ENCODE data around the gene SPA17.
A peak's percentile ranks its signal among the peaks of the same experiment; 100 is the strongest.

Gene SPA17

DNA sequence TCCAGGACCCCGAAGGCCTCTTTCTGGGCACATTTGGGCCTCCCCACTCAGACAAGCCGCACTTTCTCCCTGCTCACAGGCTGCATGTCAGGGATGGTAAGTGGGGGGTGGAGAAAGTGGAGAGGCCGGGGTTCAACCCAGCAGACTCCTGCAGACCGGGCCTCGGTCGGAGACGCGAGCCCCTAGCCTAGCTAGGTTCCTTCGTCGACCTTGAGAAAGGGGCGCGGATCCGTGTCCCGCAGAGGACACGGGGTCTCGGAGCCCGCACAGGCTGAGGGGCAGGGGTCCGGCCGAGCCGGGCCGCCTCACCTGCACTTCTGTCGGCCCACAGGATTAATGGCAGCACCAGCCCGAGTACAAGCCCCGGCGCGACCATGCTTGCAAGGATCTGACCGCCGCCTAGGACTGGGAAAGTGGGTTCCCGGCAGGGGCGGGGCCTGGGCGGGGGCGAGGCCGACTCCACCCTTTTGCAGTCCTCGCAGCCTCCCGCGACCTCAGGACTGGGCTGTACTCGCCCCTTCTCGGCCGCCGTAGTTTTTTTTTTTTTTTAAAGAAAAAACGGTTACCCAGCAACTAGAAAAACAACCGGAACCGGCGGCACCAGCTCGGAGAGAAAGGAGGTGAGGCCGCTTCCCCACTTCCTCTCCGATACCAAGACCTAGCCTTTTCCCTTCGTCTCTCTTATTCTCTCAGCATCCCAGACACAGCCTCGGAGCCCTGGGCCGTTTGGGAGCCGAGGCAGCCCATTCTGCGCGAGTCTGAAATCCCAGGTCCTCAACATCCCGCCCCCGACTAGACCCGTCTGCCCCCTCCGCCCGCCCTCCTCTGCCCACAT lies at the start of gene SPA17, which contains the start of gene SIAE:
Gene SPA17, plus strand, starts transcription at position 572 of the 835 bp plus-strand sequence. CDS start 1,361 bp downstream, outside the sequence.
Gene SIAE, minus strand, starts transcription at position 407 of the 835 bp plus-strand sequence. Its CDS starts 31 bp downstream, at position 376.
- peak; percentile 93 for DNase-seq (ENCODE audit: low spot score)

- DNase-seq (ENCODE audit: low spot score) = no peak
Measured at GRCh38 chr11:124625504-124626168, 48.1 kb upstream of the SPA17 start.

GRCh38 chr11:124627546-124627945 lies 46.2 kb upstream of the SPA17 start:
- DNase-seq (ENCODE audit: low spot score) = no peak

DNA sequence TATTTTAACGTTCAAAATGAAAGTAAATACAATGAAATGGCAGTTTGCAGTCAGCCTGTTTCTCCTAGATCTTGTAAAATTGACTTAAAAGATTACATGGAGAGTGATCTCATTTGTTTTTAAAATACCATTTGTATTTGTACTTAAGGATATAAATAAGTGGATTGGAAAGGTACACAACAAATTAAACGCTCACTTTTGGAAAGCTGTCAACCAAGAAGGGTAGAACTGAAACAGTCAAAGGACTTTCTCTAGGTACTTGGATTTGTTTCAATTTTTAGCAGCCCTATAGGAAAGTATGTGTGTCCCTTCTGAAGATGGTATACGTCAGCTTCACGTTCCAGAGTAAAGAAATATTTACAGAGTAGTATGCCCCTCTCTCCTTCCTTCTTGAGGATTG lies 43.7 kb upstream of the SPA17 start:
- no peak for DNase-seq (ENCODE audit: low spot score)

DNA sequence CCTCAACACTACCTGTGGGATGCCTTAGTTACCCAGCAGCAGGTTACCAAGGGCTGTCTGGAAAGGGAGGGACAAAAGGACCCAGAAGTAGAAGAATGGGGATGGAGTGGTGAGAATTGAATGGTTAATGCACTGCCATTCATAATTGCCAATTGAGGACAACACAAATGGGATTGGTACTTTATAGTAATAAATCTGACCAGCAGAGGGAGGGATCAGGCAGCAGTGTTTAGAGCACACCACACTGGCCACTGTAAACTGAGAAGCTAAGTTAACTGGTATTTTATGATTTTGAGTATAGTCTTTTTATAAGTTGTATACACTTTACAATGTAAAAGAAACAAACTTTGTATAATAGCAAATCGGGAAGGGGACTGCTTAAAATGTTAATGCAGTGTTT lies 40.3 kb upstream of the SPA17 start:
- DNase-seq (ENCODE audit: low spot score) = peak; percentile 34

GRCh38 chr11:124635932-124636331 lies 37.8 kb upstream of the SPA17 start:
- DNase-seq (ENCODE audit: low spot score) = no peak

- DNase-seq (ENCODE audit: low spot score) = no peak
Measured at GRCh38 chr11:124638500-124638899, 35.2 kb upstream of the SPA17 start.

DNA sequence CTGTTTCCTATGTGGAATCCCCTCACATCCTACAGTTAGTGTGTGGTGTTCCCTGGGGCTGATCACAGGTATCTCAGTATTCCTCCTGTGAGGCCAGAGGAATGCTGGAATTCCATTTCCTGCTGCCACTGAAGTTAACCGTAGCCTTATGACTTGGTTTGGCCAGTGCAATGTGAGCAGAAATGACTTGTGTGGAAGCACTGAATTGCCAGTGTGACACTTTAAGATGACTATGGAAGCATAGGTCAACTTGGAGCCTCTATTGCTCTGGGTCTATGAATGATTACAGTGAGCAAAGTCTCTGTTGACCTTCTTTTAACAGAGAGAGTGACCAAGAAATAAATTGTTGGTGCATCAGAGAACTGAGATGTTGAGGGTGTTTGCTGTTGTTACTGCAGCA lies 34.5 kb upstream of the SPA17 start:
- DNase-seq (ENCODE audit: low spot score) = no peak

DNA sequence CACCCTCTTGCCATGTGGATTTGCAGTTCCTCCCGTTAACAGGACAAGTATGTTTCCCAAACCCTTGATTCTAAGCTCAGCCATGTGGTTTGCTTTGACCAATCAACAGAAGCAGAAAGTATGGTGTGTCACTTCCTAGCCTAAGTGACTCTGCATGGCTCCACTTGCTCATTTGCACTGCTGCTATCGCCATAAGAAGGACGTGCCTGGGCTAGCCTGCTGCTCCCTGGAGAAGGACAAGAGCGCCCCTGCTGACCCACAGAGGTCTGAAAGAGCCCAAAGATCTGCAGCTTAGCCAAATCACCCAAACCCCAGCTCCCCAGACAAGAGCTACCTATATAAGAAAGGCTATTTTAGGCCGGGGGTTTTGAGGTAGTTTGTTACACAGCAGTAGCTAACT lies 33.0 kb upstream of the SPA17 start:
- DNase-seq (ENCODE audit: low spot score) = peak; percentile 32

- DNase-seq (ENCODE audit: low spot score) = no peak
Measured at GRCh38 chr11:124642628-124643027, 31.1 kb upstream of the SPA17 start.

DNA sequence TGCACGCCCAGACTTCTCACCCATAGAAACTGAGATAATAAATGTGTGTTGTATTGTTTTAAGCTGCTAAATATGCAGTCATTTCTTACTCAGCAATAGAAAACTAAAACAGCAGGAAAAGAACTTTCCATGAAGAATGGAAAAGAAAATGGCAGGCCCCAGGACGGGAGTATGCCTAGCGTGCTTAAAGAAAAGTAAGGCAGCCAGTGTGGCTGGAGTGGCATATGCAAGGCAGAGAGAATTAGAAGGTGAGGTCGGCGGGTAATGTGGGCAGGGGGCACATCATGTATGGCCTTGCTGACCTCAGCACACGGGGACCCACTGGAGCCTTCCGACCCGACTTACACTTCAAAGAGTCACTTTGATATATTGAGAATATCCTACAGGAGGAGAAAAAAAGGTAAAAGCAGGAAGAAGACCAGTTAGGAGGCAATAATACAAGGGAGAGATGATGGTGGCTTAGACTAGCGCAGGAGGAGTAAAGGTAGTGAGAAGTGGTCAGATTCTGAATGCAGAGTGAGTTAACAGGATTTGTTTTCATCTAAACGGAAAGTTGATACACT lies 30.6 kb upstream of the SPA17 start:
- DNase-seq (ENCODE audit: low spot score) = no peak

DNA sequence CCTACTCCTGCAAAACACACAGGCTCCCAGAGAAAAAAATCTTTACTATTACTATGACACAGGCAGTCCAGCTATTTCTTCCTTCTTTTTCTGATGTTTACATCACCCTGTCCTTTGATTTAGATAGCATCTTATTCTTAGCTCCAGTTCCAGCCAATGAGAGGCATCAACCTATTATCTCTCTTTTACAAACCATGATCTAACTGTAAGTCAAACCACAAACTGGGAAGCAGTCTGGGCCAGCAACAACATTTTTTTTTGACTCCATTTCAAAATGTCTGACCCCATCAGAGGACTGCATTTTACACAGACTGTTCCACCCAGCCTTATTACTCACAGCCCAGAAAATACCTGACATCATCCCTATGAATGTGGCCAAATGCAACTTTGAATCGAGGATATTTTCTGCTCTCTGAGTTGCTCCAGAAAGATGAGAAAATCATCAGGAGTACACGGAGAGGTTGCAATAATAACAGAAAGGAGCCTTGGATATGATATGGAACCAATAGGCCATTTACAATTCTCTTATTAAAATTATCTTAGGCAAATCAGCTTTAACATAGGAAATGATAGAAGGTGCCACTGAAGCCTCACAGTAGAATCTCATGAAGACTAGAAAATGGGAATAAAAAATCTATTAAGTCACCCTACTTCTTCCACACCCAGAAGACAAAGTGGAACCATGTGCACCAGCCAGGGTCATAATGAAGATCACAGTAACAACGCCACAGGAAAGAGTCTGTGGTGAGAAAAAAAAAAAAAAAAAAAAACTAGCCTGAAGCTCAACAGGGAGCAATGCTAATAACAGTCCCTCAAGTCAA lies 29.9 kb upstream of the SPA17 start:
- no peak for DNase-seq (ENCODE audit: low spot score)

GRCh38 chr11:124644426-124645280 lies 29.1 kb upstream of the SPA17 start:
- peak; percentile 87 for DNase-seq (ENCODE audit: low spot score)

GRCh38 chr11:124646148-124646547 lies 27.6 kb upstream of the SPA17 start:
- DNase-seq (ENCODE audit: low spot score) = no peak

DNA sequence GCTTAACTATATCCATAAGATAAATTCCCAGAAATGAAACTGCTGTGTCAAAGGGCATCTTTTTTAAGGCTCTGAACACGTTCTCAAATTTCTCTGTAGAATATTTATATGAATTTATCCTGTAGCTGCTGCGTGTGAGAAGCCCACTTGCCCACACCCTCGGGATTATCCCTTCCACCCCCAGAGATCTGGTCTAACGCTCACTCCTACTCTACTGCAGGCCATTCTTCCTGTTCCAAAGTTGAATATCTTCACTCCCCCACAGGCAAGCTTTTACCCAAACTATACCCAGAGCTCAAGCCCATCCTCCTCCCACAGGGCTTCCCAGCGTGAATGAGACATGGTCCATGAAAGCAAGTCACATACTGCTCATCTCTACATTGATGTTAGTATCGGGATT lies 25.1 kb upstream of the SPA17 start:
- no peak for DNase-seq (ENCODE audit: low spot score)

- DNase-seq (ENCODE audit: low spot score) = no peak
Measured at GRCh38 chr11:124656774-124657630, 16.7 kb upstream of the SPA17 start.

- DNase-seq (ENCODE audit: low spot score) = no peak
Measured at GRCh38 chr11:124657904-124658303, 15.8 kb upstream of the SPA17 start.

DNA sequence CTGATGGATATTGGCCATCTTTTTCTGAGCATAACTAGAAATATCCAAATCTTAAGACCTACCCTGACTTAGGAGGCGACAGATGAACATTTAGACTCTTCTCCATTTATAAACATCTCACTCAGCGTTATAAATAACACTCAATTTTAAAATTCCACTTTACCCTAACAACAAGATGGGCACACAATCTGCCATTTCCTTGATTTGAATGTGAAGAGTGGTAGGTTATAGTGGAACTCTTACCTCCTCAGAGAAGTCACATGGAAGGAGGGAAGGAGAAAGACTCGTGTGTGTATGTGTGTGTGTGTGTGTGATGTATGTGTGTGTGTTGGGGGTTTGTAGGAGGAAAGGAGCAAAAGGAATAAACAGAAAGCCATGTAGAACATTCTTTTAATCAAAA lies 15.2 kb upstream of the SPA17 start:
- no peak for DNase-seq (ENCODE audit: low spot score)

- no peak for DNase-seq (ENCODE audit: low spot score)
Measured at GRCh38 chr11:124658986-124659385, 14.7 kb upstream of the SPA17 start.

DNA sequence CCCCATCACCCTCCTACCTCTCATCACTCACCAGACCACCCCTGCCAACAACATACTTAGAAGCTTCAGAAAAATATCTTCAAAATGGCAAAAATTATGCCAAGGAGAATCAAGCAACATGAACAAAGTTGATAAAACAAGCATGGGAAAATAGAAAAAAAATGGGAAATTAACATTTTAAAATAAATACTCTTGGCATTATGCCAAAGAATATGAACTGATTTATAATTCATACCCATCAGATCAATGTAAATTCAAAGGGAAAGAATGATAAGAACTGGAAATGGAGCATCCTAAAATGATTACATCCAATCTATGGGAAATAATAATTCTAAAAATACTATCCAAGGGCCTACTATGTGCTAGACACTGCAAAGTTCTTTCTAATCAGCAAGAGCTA lies 12.2 kb upstream of the SPA17 start:
- no peak for DNase-seq (ENCODE audit: low spot score)

Measured in RKO (cell line).